HFF-Myc (cell line): ENCODE data around the gene NUP205.

Source experiments
- DNase-seq: peaks from one replicate; pipeline ENCODE4 v3.0.0-alpha.2; 2011; ENCODE audit warnings: low read depth; ENCODE audit errors: extremely low read depth
- H3K4me3 ChIP-seq: replicated peaks from 2 replicates; pipeline ENCODE4 v1.5.1; 2011; ENCODE audit warnings: low read depth, mild to moderate bottlenecking, control low read depth, low read length
- TF ChIP-seq, protein P1 (sequence below): IDR thresholded peaks from 2 replicates; pipeline ENCODE4 v1.5.1; 2012; ENCODE audit warnings: mild to moderate bottlenecking, low read depth, low read length, control low read depth; ENCODE audit errors: missing control alignments

NUP205 gene

DNA sequence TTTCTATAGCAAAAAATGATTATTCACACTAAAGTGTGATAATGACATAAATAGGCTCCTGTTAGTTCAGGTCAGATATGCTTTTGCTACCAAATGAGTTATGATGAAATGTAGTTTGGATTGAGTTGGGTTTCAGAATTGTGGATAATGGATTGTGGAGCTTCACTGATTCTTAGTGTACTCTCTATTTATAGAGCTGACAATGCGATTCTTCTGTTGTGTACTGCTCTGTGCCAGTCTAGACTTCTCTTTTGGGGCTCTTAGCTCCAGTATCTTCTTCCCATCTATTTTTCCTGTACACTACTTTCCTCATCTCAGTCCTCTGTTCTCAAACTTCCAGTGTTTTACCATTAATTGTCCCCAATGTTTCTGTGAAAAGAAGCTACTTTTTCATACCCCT lies 112.1 kb downstream of the NUP205 start:
- TF ChIP-seq, protein P1, sequence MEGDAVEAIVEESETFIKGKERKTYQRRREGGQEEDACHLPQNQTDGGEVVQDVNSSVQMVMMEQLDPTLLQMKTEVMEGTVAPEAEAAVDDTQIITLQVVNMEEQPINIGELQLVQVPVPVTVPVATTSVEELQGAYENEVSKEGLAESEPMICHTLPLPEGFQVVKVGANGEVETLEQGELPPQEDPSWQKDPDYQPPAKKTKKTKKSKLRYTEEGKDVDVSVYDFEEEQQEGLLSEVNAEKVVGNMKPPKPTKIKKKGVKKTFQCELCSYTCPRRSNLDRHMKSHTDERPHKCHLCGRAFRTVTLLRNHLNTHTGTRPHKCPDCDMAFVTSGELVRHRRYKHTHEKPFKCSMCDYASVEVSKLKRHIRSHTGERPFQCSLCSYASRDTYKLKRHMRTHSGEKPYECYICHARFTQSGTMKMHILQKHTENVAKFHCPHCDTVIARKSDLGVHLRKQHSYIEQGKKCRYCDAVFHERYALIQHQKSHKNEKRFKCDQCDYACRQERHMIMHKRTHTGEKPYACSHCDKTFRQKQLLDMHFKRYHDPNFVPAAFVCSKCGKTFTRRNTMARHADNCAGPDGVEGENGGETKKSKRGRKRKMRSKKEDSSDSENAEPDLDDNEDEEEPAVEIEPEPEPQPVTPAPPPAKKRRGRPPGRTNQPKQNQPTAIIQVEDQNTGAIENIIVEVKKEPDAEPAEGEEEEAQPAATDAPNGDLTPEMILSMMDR: no peak

DNA sequence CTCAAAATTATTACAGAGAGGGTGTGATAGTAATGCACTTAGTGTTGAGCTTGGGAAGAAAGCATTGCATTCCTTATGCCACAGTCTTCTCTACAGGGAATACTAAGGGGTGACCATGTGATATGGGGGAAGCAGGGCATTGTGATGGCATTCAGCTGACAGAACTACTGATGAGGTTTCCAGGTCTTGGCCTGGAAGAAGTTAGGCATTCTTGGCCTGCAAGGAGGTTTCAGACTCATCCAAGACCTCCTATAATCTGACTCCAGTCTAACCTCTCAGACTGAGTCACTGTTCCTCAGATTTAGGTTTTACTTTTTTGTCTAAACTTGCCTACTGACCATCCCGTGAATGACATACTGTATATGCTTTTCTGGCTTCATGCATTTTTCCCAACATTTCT lies 112.5 kb downstream of the NUP205 start:
- no peak for DNase-seq
- TF ChIP-seq, protein P1: no peak
- no peak overlapping the region for H3K4me3 ChIP-seq

More for the DNA sequence above, 112.1 kb downstream of the NUP205 start:
- DNase-seq: no peak
- no peak overlapping the region for H3K4me3 ChIP-seq

DNA sequence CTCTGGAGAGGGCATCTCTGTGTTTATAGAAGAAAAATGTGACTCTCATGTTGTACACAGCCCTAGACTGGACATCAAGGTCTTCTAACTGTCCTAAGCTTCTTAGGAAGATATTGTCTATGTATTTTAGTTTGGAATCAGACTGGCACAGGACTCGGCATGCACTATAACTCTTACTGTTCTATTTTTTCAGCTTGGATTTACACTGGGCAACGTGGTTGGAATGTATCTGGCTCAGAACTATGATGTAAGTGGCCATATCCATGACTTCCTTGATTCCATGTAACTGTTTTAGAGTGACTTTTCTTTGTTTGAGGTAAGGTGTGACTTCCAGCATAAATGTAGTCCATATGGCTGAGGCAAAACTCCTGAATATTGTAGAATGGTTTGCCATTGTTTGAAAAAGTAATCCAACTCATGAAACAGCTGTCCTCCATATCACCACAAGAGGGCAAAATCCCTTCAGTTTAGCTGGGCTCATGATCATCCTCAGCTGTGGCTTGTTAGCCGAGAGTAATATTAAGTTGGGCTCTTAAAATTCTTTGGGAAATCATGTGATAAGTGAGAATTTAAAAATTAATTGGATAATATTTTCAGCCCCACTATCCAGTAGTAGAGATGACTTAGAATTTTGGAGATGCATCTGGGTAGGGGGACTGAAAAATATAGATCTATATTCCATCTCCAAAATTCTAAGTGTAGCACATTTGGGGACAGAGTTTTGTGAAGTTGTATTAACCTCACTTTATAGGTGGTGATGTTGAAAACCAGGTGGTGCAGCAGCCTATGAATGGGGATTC lies 115.0 kb downstream of the NUP205 start:
- DNase-seq: peak; percentile 77
- H3K4me3 ChIP-seq: no peak overlapping the region

DNA sequence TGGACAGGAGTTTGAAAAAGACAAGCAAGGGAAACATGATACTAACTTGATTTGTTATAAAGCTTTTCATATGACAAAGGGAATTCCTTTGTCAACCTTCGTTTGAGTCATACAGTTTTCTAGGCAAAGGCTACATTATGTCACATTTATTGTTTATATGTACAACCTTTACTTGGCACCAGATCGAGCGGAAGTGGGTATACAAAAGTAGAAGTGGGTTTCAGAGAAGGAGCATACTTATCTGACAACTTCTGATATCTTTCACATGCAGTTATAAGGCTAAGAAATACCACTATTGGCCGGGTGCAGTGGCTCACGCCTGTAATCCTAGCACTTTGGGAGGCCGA lies 115.6 kb downstream of the NUP205 start:
- H3K4me3 ChIP-seq: no peak overlapping the region
- TF ChIP-seq, protein P1: no peak
- no peak for DNase-seq

More for the DNA sequence above, 115.0 kb downstream of the NUP205 start:
- TF ChIP-seq, protein P1: peak; percentile 76

DNA sequence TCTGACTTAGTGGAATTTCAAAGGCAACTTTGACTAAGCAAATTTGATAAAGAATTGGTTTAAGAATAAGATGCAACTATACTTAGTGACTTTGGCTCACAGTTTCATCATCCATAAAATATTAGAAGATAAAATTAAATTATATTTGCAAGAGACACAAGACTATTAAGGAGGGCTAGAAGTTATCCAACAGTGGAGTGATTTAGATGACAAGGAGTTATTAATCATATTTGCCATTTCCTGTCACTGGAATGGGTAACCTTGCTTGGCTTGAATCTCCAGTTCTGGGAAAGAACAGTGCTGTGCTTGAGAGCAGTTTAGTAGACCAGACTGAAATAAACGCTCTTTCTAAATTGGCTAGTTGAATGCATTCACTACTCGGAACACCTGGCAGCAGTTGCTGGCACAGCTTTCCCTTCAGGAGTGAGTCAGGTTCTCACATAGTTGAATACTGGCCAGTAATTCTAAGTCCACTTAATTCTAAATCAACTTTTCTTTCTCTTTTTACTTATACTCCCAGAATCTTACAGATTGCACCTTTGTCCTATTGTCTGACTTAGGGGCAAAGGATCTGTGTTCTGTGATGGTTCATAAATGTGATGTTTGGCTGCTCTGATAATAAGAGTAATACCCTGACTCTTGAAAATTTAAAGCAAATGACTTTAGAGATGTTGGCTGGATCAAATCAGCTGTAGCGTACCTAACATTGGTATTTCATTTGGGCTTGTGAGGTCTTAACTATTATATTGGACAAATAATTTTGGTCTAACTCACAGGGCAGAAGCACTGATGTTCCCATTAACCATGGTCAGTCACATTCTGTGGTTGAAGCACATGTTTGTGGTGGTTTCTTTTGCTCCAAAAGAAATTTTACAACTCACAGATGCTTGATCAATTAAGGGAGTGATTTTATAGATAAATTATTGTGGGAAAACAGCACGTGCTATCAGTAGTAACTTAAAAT lies 121.2 kb downstream of the NUP205 start:
- TF ChIP-seq, protein P1: no peak
- H3K4me3 ChIP-seq: no peak overlapping the region
- DNase-seq: no peak

DNA sequence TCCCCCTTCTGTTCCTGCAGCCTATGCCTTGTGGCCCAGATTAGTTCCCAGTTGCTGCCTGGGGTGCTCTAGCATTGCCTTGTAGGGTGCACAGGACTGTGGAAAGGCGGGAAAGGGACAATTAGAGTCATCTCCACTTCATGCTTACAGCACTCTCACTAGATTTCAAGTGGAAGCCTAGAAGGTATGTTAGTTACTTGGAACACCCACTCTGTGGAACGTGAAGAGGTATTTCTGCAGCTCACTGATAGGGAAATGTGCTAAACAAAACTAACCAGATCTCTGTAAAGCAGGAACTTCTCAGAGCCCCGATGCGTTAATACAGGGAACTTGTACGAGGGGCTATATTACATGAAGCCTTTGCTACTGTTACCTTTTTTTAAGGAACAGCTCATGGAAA lies 124.0 kb downstream of the NUP205 start:
- no peak overlapping the region for H3K4me3 ChIP-seq
- TF ChIP-seq, protein P1: no peak
- no peak for DNase-seq
